Erythroblast (primary cell): ENCODE measurements around the gene GAL3ST2.

Experiments
- GATA1 ChIP-seq: IDR thresholded peaks from 2 replicates; pipeline ENCODE4 v1.6.1; 2011; ENCODE audit warnings: low read depth, mild to moderate bottlenecking, control low read depth, low read length, moderate library complexity
- POLR2A ChIP-seq: IDR thresholded peaks from 2 replicates; pipeline ENCODE4 v1.6.1; 2011; ENCODE audit warnings: mild to moderate bottlenecking, low read length

DNA sequence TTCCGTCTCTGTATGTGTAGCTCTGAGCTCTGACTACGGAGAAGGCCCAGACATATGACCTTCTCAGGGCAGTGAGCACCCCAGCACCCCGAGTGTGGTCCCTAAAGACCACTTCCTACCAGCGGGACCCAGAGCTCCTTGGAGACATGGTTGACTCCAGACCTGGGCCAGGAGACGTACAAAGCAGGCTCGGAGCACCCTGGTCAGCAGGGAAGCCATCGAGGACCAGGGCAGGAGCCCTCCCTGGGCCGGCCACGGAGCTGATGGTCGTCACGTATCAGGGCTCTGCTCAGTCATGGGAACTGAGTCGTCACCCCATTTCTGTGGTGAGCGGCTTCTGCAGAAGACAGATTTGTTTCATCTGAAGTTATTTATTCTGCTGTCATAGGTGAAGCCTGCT, 19.6 kb downstream of the GAL3ST2 start:
- TF ChIP-seq POLR2A (no peak), GATA1 (no peak)
